HG03095 (cell line): ENCODE data around the gene TSC22D1.

ENCODE experiments used
- ATAC-seq: cut with Tn5 transposase; IDR thresholded peaks from one replicate; pipeline ENCODE4 v1.9.1; 2021; ENCODE audit warnings: moderate library complexity; ENCODE audit not compliant: unreplicated experiment

TSC22D1 gene

GRCh38 chr13:44388427-44389059 lies 187.6 kb downstream of the TSC22D1 start:
- ATAC-seq = no peak

- no peak for ATAC-seq
These were observed 189.1 kb downstream of the TSC22D1 start for GRCh38 chr13:44386913-44387556.

DNA sequence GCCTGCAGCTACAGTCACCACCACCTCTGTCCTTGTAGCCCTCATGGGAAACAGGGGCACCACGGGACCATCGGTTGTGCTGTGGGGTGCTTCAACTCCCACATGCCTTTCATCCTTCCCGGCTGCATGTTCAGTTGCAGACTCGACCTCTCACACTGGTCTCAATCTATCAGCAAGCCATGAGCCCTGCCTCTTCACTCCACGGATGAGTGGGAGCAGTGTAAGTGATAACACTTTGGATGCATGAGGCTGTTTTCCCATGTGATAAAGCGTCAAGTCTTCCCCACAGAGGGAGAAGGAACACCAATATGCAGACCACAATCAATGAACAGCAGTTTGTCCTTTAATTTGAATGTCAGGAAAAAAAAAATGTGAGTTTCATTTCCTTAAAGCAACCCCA lies 190.3 kb downstream of the TSC22D1 start:
- ATAC-seq = no peak

GRCh38 chr13:44385401-44385800 lies 190.7 kb downstream of the TSC22D1 start:
- no peak for ATAC-seq

DNA sequence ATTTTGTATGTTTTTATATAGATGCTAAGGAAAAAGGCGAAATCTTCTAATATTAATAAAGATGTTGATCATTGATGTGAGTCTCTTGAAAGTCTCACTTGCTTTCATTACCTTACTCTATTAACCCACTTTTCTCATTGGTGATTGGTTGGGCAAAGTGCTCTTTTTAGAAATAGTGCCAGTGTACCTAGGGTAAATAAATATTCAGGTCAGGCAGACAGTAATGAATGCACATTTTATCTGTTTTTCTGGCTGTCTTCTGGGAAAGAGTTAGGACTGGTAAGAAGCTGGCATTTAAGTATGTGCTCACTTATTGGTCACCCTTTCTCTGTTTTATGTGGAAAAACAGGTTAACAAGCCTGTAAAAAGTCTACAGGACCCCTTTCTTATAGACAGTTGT lies 191.4 kb downstream of the TSC22D1 start:
- ATAC-seq = no peak

DNA sequence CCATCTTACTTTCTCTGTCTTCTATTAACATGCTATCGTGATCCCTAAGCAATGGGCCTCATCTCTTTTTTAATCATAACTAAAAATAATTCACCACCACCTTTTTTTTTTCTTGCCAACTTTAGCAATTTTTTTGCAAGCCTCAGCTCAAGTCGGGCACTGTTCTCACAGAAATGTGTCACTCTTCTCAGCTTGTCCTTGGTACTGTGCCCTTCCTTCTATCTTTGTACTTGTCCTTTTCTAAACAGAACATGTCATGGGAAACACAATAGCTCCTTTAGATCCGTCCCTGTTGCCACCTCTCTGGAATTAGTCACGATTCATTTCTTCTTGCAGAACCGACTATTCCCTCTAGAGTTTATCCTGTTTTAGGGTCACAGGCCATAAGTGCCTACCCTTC lies 192.2 kb downstream of the TSC22D1 start:
- no peak for ATAC-seq

DNA sequence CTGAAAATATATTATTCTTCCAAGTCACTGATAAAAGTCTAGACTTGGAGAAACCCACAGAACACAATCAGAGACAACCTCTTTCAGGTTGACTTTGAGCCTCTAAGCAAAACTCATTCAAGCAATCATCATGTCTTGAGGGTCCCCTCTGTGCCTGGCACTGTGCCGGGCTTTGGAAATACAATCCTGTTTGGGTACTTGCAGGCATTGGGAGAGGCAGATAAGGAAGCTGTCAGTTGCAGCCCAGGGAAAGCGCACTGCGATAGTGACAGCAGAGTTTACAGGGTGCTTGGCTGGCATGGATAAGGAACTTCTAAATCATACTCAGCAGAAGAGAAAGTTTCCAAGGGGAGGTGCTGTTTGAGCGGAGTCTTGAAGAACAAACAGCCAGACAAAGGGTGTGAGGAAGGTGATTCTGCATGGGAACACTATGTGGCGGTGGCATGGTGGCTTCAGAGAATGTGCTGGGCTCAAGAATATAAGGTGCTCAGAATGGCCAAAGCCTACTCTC lies 193.4 kb downstream of the TSC22D1 start:
- no peak for ATAC-seq
